GM12878 (cell line): ENCODE data around the gene AAR2.

Source experiments
- CEBPB ChIP-seq, 2 experiments: fragments of 150-350 bp in 1 of 2; IDR thresholded peaks; 2 replicates each; pipeline ENCODE4 v1.6.1; 2012 to 2014; ENCODE audit warnings: low read depth in 2 of 2, low read length in 2 of 2, borderline replicate concordance in 1 of 2, inconsistent platforms in 1 of 2
- CREB1 ChIP-seq: IDR thresholded peaks from 2 replicates; pipeline ENCODE4 v1.6.1; 2012; ENCODE audit warnings: low read depth, mild to moderate bottlenecking, inconsistent platforms
- GATAD2B ChIP-seq: fragments of 450-650 bp; conservative IDR thresholded peaks from 2 replicates; pipeline ENCODE4 v1.6.1; 2017; ENCODE audit warnings: low read depth, mild to moderate bottlenecking, moderate library complexity
- HDAC6 ChIP-seq: fragments of 200-600 bp; sonication (generic); IDR thresholded peaks from one replicate; pipeline ENCODE4 v1.8.0; 2017; ENCODE audit warnings: antibody characterized with exemption; ENCODE audit not compliant: unreplicated experiment
- NR2C2 ChIP-seq: IDR thresholded peaks from 2 replicates; pipeline ENCODE4 v1.6.1; 2011; ENCODE audit warnings: borderline replicate concordance, low read depth; ENCODE audit not compliant: control insufficient read depth, insufficient read length
- NRF1 ChIP-seq: conservative IDR thresholded peaks from 2 replicates; pipeline ENCODE4 v1.6.1; 2011; ENCODE audit warnings: mild to moderate bottlenecking, low read depth, low read length, improper control_type of control experiment
- POLR2A ChIP-seq: IDR thresholded peaks from 2 replicates; pipeline ENCODE4 v1.6.1; 2011; ENCODE audit warnings: low read depth, mild to moderate bottlenecking, low read length
- POLR2AphosphoS5 ChIP-seq: IDR thresholded peaks from 2 replicates; pipeline ENCODE4 v1.6.1; 2011; ENCODE audit warnings: mild to moderate bottlenecking, low read length, inconsistent platforms
- RAD21 ChIP-seq: IDR thresholded peaks from 2 replicates; pipeline ENCODE4 v1.6.1; 2011; ENCODE audit warnings: mild to moderate bottlenecking, low read depth, low read length, moderate library complexity; ENCODE audit not compliant: insufficient read depth
- SIX5 ChIP-seq: IDR thresholded peaks from 2 replicates; pipeline ENCODE4 v1.6.1; 2011; ENCODE audit warnings: mild to moderate bottlenecking, low read depth, low read length, moderate library complexity; ENCODE audit not compliant: severe bottlenecking
- TAF1 ChIP-seq: IDR thresholded peaks from 2 replicates; pipeline ENCODE4 v1.6.1; 2011; ENCODE audit warnings: mild to moderate bottlenecking, low read depth, low read length, borderline replicate concordance
- TF ChIP-seq, protein P1 (sequence below), 3 experiments: IDR thresholded peaks in 2 of 3; conservative IDR thresholded peaks in 1 of 3; 2 replicates each; pipeline ENCODE4 v1.5.1; 2011; ENCODE audit warnings: low read depth in 3 of 3, low read length in 3 of 3, mild to moderate bottlenecking in 3 of 3, control low read depth in 2 of 3, moderate library complexity in 2 of 3, inconsistent platforms in 1 of 3, mixed read lengths in 1 of 3; ENCODE audit not compliant: control insufficient read depth in 2 of 3, insufficient read depth in 1 of 3; ENCODE audit errors: extremely low read depth in 1 of 3
- TF ChIP-seq, protein P2 (sequence below): IDR thresholded peaks from 2 replicates; pipeline ENCODE4 v1.6.1; 2012; ENCODE audit warnings: low read length, inconsistent platforms
- TF ChIP-seq, protein P3 (sequence below): fragments of 450-650 bp; conservative IDR thresholded peaks from 2 replicates; pipeline ENCODE4 v1.6.1; 2017; ENCODE audit warnings: mild to moderate bottlenecking, moderate library complexity

DNA sequence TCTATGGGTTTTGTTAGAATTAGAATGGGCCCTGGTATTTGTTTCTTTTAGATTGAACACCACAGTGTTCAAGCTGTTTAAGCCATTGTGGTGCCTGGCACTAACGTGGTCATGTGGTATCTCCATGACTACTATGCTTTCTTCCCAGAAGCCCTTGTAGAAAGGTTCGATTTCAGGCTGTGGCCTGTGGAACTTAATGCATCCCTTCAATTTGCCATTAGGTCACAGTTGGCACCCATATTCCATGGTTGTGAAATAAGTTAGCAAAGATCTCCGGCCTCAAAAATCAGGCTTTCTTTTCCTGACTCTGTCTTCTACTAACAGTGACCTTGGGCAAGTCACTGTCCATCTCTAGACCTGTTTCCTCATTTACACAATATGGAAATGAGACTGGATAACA is 31.3 kb upstream of the AAR2 start:
- TF ChIP-seq POLR2A = no peak
- no peak for TF ChIP-seq POLR2AphosphoS5
- TF ChIP-seq NR2C2 = no peak
- no peak for TF ChIP-seq GATAD2B
- no peak for TF ChIP-seq CEBPB (IDR thresholded peaks at IDR 0.05; ENCODE audit: borderline replicate concordance in 1 of 2, low read depth in 2 of 2, low read length in 2 of 2)
- TF ChIP-seq, protein P1, sequence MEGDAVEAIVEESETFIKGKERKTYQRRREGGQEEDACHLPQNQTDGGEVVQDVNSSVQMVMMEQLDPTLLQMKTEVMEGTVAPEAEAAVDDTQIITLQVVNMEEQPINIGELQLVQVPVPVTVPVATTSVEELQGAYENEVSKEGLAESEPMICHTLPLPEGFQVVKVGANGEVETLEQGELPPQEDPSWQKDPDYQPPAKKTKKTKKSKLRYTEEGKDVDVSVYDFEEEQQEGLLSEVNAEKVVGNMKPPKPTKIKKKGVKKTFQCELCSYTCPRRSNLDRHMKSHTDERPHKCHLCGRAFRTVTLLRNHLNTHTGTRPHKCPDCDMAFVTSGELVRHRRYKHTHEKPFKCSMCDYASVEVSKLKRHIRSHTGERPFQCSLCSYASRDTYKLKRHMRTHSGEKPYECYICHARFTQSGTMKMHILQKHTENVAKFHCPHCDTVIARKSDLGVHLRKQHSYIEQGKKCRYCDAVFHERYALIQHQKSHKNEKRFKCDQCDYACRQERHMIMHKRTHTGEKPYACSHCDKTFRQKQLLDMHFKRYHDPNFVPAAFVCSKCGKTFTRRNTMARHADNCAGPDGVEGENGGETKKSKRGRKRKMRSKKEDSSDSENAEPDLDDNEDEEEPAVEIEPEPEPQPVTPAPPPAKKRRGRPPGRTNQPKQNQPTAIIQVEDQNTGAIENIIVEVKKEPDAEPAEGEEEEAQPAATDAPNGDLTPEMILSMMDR (IDR thresholded peaks at IDR 0.05 in 2 of 3, conservative IDR thresholded peaks at IDR 0.05 in 1 of 3; ENCODE audit: control insufficient read depth in 2 of 3, extremely low read depth in 1 of 3, insufficient read depth in 1 of 3, low read depth in 3 of 3, low read length in 3 of 3) = no peak
- TF ChIP-seq TAF1 = no peak
- TF ChIP-seq, protein P2, sequence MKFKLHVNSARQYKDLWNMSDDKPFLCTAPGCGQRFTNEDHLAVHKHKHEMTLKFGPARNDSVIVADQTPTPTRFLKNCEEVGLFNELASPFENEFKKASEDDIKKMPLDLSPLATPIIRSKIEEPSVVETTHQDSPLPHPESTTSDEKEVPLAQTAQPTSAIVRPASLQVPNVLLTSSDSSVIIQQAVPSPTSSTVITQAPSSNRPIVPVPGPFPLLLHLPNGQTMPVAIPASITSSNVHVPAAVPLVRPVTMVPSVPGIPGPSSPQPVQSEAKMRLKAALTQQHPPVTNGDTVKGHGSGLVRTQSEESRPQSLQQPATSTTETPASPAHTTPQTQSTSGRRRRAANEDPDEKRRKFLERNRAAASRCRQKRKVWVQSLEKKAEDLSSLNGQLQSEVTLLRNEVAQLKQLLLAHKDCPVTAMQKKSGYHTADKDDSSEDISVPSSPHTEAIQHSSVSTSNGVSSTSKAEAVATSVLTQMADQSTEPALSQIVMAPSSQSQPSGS = no peak
- no peak for TF ChIP-seq SIX5
- no peak for TF ChIP-seq RAD21
- no peak for TF ChIP-seq NRF1
- TF ChIP-seq, protein P3, sequence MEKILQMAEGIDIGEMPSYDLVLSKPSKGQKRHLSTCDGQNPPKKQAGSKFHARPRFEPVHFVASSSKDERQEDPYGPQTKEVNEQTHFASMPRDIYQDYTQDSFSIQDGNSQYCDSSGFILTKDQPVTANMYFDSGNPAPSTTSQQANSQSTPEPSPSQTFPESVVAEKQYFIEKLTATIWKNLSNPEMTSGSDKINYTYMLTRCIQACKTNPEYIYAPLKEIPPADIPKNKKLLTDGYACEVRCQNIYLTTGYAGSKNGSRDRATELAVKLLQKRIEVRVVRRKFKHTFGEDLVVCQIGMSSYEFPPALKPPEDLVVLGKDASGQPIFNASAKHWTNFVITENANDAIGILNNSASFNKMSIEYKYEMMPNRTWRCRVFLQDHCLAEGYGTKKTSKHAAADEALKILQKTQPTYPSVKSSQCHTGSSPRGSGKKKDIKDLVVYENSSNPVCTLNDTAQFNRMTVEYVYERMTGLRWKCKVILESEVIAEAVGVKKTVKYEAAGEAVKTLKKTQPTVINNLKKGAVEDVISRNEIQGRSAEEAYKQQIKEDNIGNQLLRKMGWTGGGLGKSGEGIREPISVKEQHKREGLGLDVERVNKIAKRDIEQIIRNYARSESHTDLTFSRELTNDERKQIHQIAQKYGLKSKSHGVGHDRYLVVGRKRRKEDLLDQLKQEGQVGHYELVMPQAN = no peak
- TF ChIP-seq HDAC6 = no peak
- TF ChIP-seq CREB1 = no peak
